Keratinocyte (primary cell): ENCODE data around the gene ZHX3. TPM values are rescaled to one million over a fixed set of nuclear protein-coding genes. Genes with fewer than 3 reads are reported as not detected.

ENCODE experiments used
- DNase-seq: peaks from one replicate; pipeline ENCODE4 v3.0.0-alpha.2; 2011; ENCODE audit warnings: low read depth, missing footprints, low spot score
- FAIRE-seq: peaks from 2 replicates; lab custom pipeline; 2011; peaks lifted over from hg19 to GRCh38; lab: Jason Lieb, UNC
- H2AFZ ChIP-seq: 2 replicates; pipeline ENCODE4 v1.6.0; 2012; ENCODE audit warnings: low read length, control low read depth, inconsistent platforms; ENCODE audit not compliant: control insufficient read depth
- H3K27ac ChIP-seq: 2 replicates; pipeline ENCODE4 v1.5.1; 2011; ENCODE audit warnings: low read length; ENCODE audit not compliant: control insufficient read depth, insufficient read depth
- H3K27me3 ChIP-seq: 3 replicates; pipeline ENCODE4 v1.6.0; 2011; ENCODE audit warnings: low read length; ENCODE audit not compliant: control insufficient read depth, insufficient read depth; ENCODE audit errors: extremely low read depth
- H3K36me3 ChIP-seq, 2 experiments: 2 replicates in 1 of 2; 3 replicates in 1 of 2; pipeline ENCODE4 v1.5.1; 2011; ENCODE audit warnings: low read length in 2 of 2, mild to moderate bottlenecking in 1 of 2; ENCODE audit not compliant: control insufficient read depth in 2 of 2, insufficient read depth in 2 of 2; ENCODE audit errors: extremely low read depth in 1 of 2
- H3K4me1 ChIP-seq: 3 replicates; pipeline ENCODE4 v1.5.1; 2011; ENCODE audit warnings: low read length; ENCODE audit not compliant: control insufficient read depth, insufficient read depth; ENCODE audit errors: extremely low read depth
- H3K4me2 ChIP-seq: 3 replicates; pipeline ENCODE4 v1.6.0; 2011; ENCODE audit warnings: low read depth, low read length; ENCODE audit not compliant: control insufficient read depth, insufficient read depth; ENCODE audit errors: extremely low read depth
- H3K4me3 ChIP-seq, 3 experiments: fragments of 200-600 bp in 1 of 3; sonication (generic) in 1 of 3; 2 replicates in 2 of 3; 3 replicates in 1 of 3; pipeline ENCODE4 v1.5.1; 2011 to 2016; ENCODE audit warnings: low read length in 3 of 3, mild to moderate bottlenecking in 3 of 3, control low read depth in 2 of 3, inconsistent platforms in 1 of 3, low read depth in 1 of 3, mixed read lengths in 1 of 3, mixed run types in 1 of 3, moderate library complexity in 1 of 3; ENCODE audit not compliant: control insufficient read depth in 2 of 3, insufficient read depth in 2 of 3; ENCODE audit errors: extremely low read depth in 1 of 3
- H3K79me2 ChIP-seq: 2 replicates; pipeline ENCODE4 v1.6.0; 2012; ENCODE audit warnings: low read length; ENCODE audit not compliant: control insufficient read depth, insufficient read depth
- H3K9ac ChIP-seq: 3 replicates; pipeline ENCODE4 v1.6.0; 2011; ENCODE audit warnings: low read length; ENCODE audit not compliant: control insufficient read depth, insufficient read depth; ENCODE audit errors: extremely low read depth
- H3K9me1 ChIP-seq: 3 replicates; pipeline ENCODE4 v1.6.0; 2011; ENCODE audit warnings: low read length; ENCODE audit not compliant: control insufficient read depth, insufficient read depth; ENCODE audit errors: extremely low read depth
- H3K9me3 ChIP-seq: 2 replicates; pipeline ENCODE4 v1.5.1; 2012; ENCODE audit warnings: low read depth, low read length; ENCODE audit not compliant: control insufficient read depth
- H4K20me1 ChIP-seq: 3 replicates; pipeline ENCODE4 v1.6.0; 2011; ENCODE audit warnings: low read length; ENCODE audit not compliant: control insufficient read depth, insufficient read depth; ENCODE audit errors: extremely low read depth
- EZH2 ChIP-seq: IDR thresholded peaks from one replicate; pipeline ENCODE4 v1.6.1; 2012; ENCODE audit warnings: inconsistent platforms, mild to moderate bottlenecking, low read length, moderate library complexity
- dilution Hi-C: fragments of 300-500 bp; cut with MboI; formaldehyde crosslinking; loops from one replicate; pipeline ENCODE4 v1.7.0; 2020; ENCODE audit warnings: low sequenced_read_pairs; ENCODE audit not compliant: extremely low pct_ligation_motif_present
- polyA plus RNA-seq, 5 experiments: library from polyadenylated mRNA; depleted of rRNA in 3 of 5; stranded (reverse) in 3 of 5; stranded (forward) in 1 of 5; unstranded in 1 of 5; fragments of >200 nt; gene quantifications; 1 replicate in 1 of 5; 2 replicates in 3 of 5; 3 replicates in 1 of 5; pipeline versions ENCODE4 v1.2.1 to v1.2.3, GENCODE V29; 2011 to 2012; ENCODE audit warnings: missing spikeins in 2 of 5, low read depth in 1 of 5, low replicate concordance in 1 of 5
- TF ChIP-seq, protein P1 (sequence below), 3 experiments: IDR thresholded peaks in 1 of 3; conservative IDR thresholded peaks in 1 of 3; optimal IDR thresholded peaks in 1 of 3; 2 replicates in 2 of 3; 3 replicates in 1 of 3; pipeline versions ENCODE3 to v1.5.1; 2011; ENCODE audit warnings: low read length in 3 of 3, mild to moderate bottlenecking in 3 of 3, moderate library complexity in 2 of 3, control low read depth in 1 of 3, inconsistent platforms in 1 of 3; ENCODE audit not compliant: insufficient read depth in 2 of 3; ENCODE audit errors: extremely low read depth in 1 of 3

Gene ZHX3
- polyA plus RNA-seq, 1 donor (not counting 4 experiments of a cell fraction or from before 2014, with no cell fraction given), result 16.5 TPM

DNA sequence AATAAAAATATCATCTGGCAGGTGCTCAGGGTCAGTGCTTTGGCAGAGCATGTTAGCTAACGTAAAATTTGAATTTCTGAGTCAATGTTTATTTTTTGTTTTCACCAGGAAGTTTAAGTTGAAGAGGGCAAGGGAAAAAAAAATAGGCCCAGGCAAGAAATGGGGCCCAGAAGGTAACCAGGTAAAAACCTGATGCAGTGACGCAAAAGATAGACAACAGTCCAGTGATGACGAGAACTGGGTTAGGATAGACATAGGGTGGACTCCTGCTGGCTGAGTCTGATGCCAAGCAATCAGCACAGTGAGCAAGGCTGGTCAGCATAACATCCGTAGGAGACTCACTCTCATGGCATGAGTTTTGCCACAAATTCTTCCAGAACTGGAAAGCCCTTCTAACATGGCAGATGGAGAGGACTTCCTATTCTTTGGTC, 42.2 kb downstream of the ZHX3 start:
- Histone ChIP-seq H4K20me1 (no peaks in the 10 kb centered on the region), H2AFZ (no peak overlapping the region), H3K9me1 (no peaks in the 10 kb centered on the region), H3K79me2 (peaks cover 3% of the 10 kb centered on the region), H3K9ac (no peak overlapping the region), H3K27me3 (no peaks in the 10 kb centered on the region), H3K36me3 (peaks cover 0 to 2% of the 10 kb centered on the region in 2 experiments), H3K9me3 (no peaks in the 10 kb centered on the region), H3K4me2 (no peak overlapping the region), H3K4me3 (no peak overlapping the region), H3K27ac (no peak overlapping the region), H3K4me1 (no peaks in the 10 kb centered on the region)
- DNase-seq, result no peak
- FAIRE-seq, result no peak
- dilution Hi-C loops, result no loop called here
- TF ChIP-seq EZH2, result no peak
- TF ChIP-seq, protein P1, sequence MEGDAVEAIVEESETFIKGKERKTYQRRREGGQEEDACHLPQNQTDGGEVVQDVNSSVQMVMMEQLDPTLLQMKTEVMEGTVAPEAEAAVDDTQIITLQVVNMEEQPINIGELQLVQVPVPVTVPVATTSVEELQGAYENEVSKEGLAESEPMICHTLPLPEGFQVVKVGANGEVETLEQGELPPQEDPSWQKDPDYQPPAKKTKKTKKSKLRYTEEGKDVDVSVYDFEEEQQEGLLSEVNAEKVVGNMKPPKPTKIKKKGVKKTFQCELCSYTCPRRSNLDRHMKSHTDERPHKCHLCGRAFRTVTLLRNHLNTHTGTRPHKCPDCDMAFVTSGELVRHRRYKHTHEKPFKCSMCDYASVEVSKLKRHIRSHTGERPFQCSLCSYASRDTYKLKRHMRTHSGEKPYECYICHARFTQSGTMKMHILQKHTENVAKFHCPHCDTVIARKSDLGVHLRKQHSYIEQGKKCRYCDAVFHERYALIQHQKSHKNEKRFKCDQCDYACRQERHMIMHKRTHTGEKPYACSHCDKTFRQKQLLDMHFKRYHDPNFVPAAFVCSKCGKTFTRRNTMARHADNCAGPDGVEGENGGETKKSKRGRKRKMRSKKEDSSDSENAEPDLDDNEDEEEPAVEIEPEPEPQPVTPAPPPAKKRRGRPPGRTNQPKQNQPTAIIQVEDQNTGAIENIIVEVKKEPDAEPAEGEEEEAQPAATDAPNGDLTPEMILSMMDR (optimal IDR thresholded peaks at IDR 0.05 in 1 of 3, IDR thresholded peaks at IDR 0.05 in 1 of 3, conservative IDR thresholded peaks at IDR 0.05 in 1 of 3; ENCODE audit: extremely low read depth in 1 of 3, insufficient read depth in 2 of 3, low read length in 3 of 3), result no peak

DNA sequence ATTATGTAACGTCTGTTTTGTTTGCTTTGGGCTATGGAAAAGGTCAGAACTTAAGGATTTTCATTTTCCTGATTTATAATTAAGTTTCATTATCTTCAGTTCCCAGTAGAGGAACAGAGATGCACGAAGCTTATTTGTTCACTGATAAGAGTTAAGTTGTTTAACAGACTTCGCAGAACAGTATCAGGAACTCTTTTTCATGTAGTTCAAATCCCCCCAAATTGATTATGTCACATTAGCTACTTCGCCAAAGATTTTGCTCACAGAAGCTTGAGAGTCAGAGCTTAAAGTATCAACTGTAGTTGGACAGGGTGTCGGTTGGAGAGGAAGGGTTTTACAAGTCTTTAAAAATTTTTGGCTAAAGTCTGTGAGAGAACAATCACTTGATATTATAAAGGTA, 43.4 kb downstream of the ZHX3 start:
- H2AFZ ChIP-seq, result no peak overlapping the region
- H3K9me1 ChIP-seq, result no peaks in the 10 kb centered on the region
- dilution Hi-C loops, result no loop called here
- H3K4me3 ChIP-seq, result no peak overlapping the region
- no peaks in the 10 kb centered on the region for H3K79me2 ChIP-seq
- FAIRE-seq (no peak), DNase-seq (no peak)
- H4K20me1 ChIP-seq, result no peaks in the 10 kb centered on the region
- H3K4me1 ChIP-seq, result no peaks in the 10 kb centered on the region
- H3K36me3 ChIP-seq, result peaks cover 0 to 2% of the 10 kb centered on the region in 2 experiments
- H3K9ac ChIP-seq, result no peak overlapping the region
- no peak for TF ChIP-seq EZH2
- TF ChIP-seq, protein P1 (optimal IDR thresholded peaks at IDR 0.05 in 1 of 3, IDR thresholded peaks at IDR 0.05 in 1 of 3, conservative IDR thresholded peaks at IDR 0.05 in 1 of 3; ENCODE audit: extremely low read depth in 1 of 3, insufficient read depth in 2 of 3, low read length in 3 of 3), result no peak
- H3K27ac ChIP-seq, result no peak overlapping the region
- no peaks in the 10 kb centered on the region for H3K9me3 ChIP-seq
- no peak overlapping the region for H3K4me2 ChIP-seq
- H3K27me3 ChIP-seq, result no peaks in the 10 kb centered on the region
